ENCODE data around the gene RGS16. TPM values are rescaled to one million over a fixed set of nuclear protein-coding genes. Genes with fewer than 3 reads are reported as not detected.

Gene RGS16
- total RNA-seq, 1 experiment from 2014 or later: 6.5 TPM

DNA sequence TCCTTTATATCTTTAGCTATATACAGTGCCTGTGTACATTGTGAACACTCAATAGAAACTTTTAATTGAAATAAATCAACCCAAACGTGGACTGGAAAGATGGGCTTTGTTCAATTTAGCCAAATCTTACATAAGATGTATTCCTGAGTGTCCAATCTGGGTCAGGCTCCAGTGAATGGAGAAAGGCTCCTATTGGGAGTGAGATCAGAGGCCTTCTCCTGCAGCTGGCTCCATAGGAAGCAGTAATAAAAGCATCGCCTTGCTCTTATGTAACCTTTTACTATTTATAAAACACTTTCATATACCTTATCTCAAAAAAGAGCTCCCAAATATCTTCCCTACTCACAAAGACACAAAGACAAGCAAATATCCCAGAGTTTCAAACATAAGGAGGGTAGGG lies 24.9 kb upstream of the RGS16 start:
- no peaks in the 10 kb centered on the region for H4K20me1 ChIP-seq (ENCODE audit: insufficient read depth)
- CTCF ChIA-PET: no interaction called here
- intact Hi-C loops (cut with micrococcal nuclease): no loop called here
- no peaks in the 10 kb centered on the region for H3K9me3 ChIP-seq (ENCODE audit: control insufficient read depth in 1 of 2, insufficient read depth in 1 of 2, low read depth in 1 of 2, low read length in 2 of 2)
- H3K9ac ChIP-seq (ENCODE audit: low read length): no peak overlapping the region
- RAD21 ChIA-PET (ENCODE audit: low non-redundant PET in 1 of 2, low total read pairs in 2 of 2, uncharacterized antibody in 2 of 2, unreplicated experiment in 2 of 2): no interaction called here
- no peaks in the 10 kb centered on the region for H3K9me2 ChIP-seq (ENCODE audit: insufficient read depth)
- no peaks in the 10 kb centered on the region for H3K79me2 ChIP-seq (ENCODE audit: insufficient read depth, low read length)
- H3K4me3 ChIP-seq (replicated peaks in 1 of 2; ENCODE audit: low read depth in 1 of 2, low read length in 2 of 2): no peak overlapping the region
- BruUV-seq (replicated peaks): no TSS peak
- ATAC-seq: no peak
- H3K4me1 ChIP-seq (ENCODE audit: control insufficient read depth in 1 of 2, insufficient read depth in 2 of 2, low read length in 2 of 2): peaks cover 6 to 18% of the 10 kb centered on the region in 2 experiments; a peak in 3 of 4 replicates
- no peak overlapping the region for H2AFZ ChIP-seq (ENCODE audit: low read depth, low read length, poor library complexity, severe bottlenecking)
- no peaks in the 10 kb centered on the region for H3K27me3 ChIP-seq (ENCODE audit: insufficient read depth, low read length)
- H3K4me2 ChIP-seq (ENCODE audit: low read length): no peak overlapping the region
- POLR2A ChIA-PET: no interaction called here
- H3K36me3 ChIP-seq (ENCODE audit: control insufficient read depth in 1 of 2, insufficient read depth in 2 of 2, low read length in 2 of 2): no peaks in the 10 kb centered on the region
- no peak overlapping the region for H3K27ac ChIP-seq (ENCODE audit: low read depth, low read length)
- no peak for DNase-seq (ENCODE audit: low read depth, low spot score)
- TF ChIP-seq SP1 (IDR thresholded peaks at IDR 0.05; ENCODE audit: low read depth): no peak
- TF ChIP-seq YY1 (IDR thresholded peaks at IDR 0.05; ENCODE audit: extremely low read depth, insufficient replicate concordance, low read depth, low read length): no peak
- no peak for TF ChIP-seq RAD21 (IDR thresholded peaks at IDR 0.05; ENCODE audit: low read depth)
- no peak for TF ChIP-seq CEBPB (IDR thresholded peaks at IDR 0.05; ENCODE audit: low read depth)
- TF ChIP-seq, protein P1, sequence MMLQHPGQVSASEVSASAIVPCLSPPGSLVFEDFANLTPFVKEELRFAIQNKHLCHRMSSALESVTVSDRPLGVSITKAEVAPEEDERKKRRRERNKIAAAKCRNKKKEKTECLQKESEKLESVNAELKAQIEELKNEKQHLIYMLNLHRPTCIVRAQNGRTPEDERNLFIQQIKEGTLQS (IDR thresholded peaks at IDR 0.05): no peak
- TF ChIP-seq, protein P2, sequence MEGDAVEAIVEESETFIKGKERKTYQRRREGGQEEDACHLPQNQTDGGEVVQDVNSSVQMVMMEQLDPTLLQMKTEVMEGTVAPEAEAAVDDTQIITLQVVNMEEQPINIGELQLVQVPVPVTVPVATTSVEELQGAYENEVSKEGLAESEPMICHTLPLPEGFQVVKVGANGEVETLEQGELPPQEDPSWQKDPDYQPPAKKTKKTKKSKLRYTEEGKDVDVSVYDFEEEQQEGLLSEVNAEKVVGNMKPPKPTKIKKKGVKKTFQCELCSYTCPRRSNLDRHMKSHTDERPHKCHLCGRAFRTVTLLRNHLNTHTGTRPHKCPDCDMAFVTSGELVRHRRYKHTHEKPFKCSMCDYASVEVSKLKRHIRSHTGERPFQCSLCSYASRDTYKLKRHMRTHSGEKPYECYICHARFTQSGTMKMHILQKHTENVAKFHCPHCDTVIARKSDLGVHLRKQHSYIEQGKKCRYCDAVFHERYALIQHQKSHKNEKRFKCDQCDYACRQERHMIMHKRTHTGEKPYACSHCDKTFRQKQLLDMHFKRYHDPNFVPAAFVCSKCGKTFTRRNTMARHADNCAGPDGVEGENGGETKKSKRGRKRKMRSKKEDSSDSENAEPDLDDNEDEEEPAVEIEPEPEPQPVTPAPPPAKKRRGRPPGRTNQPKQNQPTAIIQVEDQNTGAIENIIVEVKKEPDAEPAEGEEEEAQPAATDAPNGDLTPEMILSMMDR (IDR thresholded peaks at IDR 0.05 in 2 of 3, conservative IDR thresholded peaks at IDR 0.05 in 1 of 3; ENCODE audit: borderline replicate concordance in 1 of 3, insufficient read depth in 1 of 3, low read depth in 2 of 3, low read length in 2 of 3): no peak
- TF ChIP-seq FOSL1 (IDR thresholded peaks at IDR 0.05; ENCODE audit: low read depth): no peak
- no peak for TF ChIP-seq SIN3A (IDR thresholded peaks at IDR 0.05; ENCODE audit: low read depth)
- TF ChIP-seq POLR2A (IDR thresholded peaks at IDR 0.05; ENCODE audit: borderline replicate concordance, extremely low read depth, insufficient read depth, insufficient read length): no peak

DNA sequence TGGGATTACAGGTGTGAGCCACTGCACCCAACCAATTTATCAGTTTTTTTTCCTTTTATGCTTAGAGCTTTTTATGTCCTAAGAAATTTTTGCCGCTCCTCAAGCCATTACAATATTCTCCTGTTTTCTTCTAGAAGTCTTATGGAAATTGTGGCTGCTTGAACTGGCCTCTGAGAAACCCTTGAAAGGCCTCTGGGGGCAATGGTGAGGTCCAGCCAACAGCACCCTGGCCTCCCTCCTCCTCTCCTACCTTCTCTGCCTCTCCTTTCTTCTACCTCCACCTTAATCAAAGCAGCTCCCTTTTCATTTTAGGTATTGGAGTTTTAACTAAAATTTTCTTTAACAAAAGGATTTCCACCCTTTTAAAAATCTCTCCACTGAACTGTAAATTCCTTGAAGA lies 24.5 kb upstream of the RGS16 start:
- no peak for ATAC-seq
- RAD21 ChIA-PET (ENCODE audit: low non-redundant PET in 1 of 2, low total read pairs in 2 of 2, uncharacterized antibody in 2 of 2, unreplicated experiment in 2 of 2): no interaction called here
- H3K4me1 ChIP-seq (ENCODE audit: control insufficient read depth in 1 of 2, insufficient read depth in 2 of 2, low read length in 2 of 2): peaks cover 6 to 18% of the 10 kb centered on the region in 2 experiments; a peak in 3 of 4 replicates

More for the DNA sequence above, 24.5 kb upstream of the RGS16 start:
- no peaks in the 10 kb centered on the region for H3K27me3 ChIP-seq (ENCODE audit: insufficient read depth, low read length)
- no peaks in the 10 kb centered on the region for H4K20me1 ChIP-seq (ENCODE audit: insufficient read depth)
- no peak overlapping the region for H3K27ac ChIP-seq (ENCODE audit: low read depth, low read length)
- H3K36me3 ChIP-seq (ENCODE audit: control insufficient read depth in 1 of 2, insufficient read depth in 2 of 2, low read length in 2 of 2): no peaks in the 10 kb centered on the region
- no peaks in the 10 kb centered on the region for H3K9me2 ChIP-seq (ENCODE audit: insufficient read depth)
- CTCF ChIA-PET: no interaction called here
- intact Hi-C loops (cut with micrococcal nuclease): no loop called here
- POLR2A ChIA-PET: interaction anchor here (0.9 kb wide), 1 partner anchor 25 kb away, joined by 4 read pairs; no protein-coding TSS in a partner anchor
- no peaks in the 10 kb centered on the region for H3K9me3 ChIP-seq (ENCODE audit: control insufficient read depth in 1 of 2, insufficient read depth in 1 of 2, low read depth in 1 of 2, low read length in 2 of 2)
- no peaks in the 10 kb centered on the region for H3K79me2 ChIP-seq (ENCODE audit: insufficient read depth, low read length)
- H3K9ac ChIP-seq (ENCODE audit: low read length): no peak overlapping the region
- H2AFZ ChIP-seq (ENCODE audit: low read depth, low read length, poor library complexity, severe bottlenecking): no peak overlapping the region
- H3K4me3 ChIP-seq (replicated peaks in 1 of 2; ENCODE audit: low read depth in 1 of 2, low read length in 2 of 2): no peak overlapping the region
- no peak overlapping the region for H3K4me2 ChIP-seq (ENCODE audit: low read length)
- TF ChIP-seq, protein P3, sequence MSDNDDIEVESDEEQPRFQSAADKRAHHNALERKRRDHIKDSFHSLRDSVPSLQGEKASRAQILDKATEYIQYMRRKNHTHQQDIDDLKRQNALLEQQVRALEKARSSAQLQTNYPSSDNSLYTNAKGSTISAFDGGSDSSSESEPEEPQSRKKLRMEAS (IDR thresholded peaks at IDR 0.05): no peak
- TF ChIP-seq ZNF274 (IDR thresholded peaks at IDR 0.05; ENCODE audit: low read depth, low read length): no peak
- no peak for TF ChIP-seq CEBPB (IDR thresholded peaks at IDR 0.05; ENCODE audit: low read depth)
- no peak for TF ChIP-seq SRF (IDR thresholded peaks at IDR 0.05; ENCODE audit: low read depth)
- TF ChIP-seq SP1 (IDR thresholded peaks at IDR 0.05; ENCODE audit: low read depth): no peak
- TF ChIP-seq ZFX (IDR thresholded peaks at IDR 0.05): no peak
- no peak for TF ChIP-seq SIN3A (IDR thresholded peaks at IDR 0.05; ENCODE audit: low read depth)
- no peak for TF ChIP-seq EGR1 (IDR thresholded peaks at IDR 0.05; ENCODE audit: low read depth)
- no peak for DNase-seq (ENCODE audit: low read depth, low spot score)
- BruUV-seq (replicated peaks): no TSS peak

Measured in HCT116 (cell line).